Measurements from ENCODE around the gene PGM2L1.
"Not testable (repeated sequence)": the region's sequence is repeated elsewhere in the genome, so short reads cannot be mapped to it uniquely, and the experiment has no call there.

PGM2L1 gene

GRCh38 chr11:74380746-74381439, 17.3 kb downstream of the PGM2L1 start:
- TF ChIP-seq POLR2A (IDR thresholded peaks at IDR 0.05; ENCODE audit: low read depth, low read length): no peak
- no peak for TF ChIP-seq SPI1 (IDR thresholded peaks at IDR 0.05; ENCODE audit: low read depth, low read length)
- TF ChIP-seq POU2F2 (IDR thresholded peaks at IDR 0.05; ENCODE audit: low read depth, low read length): no peak
- TF ChIP-seq POLR2AphosphoS5 (IDR thresholded peaks at IDR 0.05; ENCODE audit: low read depth, low read length): no peak
- no peak for TF ChIP-seq TAF1 (IDR thresholded peaks at IDR 0.05; ENCODE audit: low read depth, low read length)
- no peak for TF ChIP-seq PAX5 (IDR thresholded peaks at IDR 0.05; ENCODE audit: insufficient read depth, low read length, severe bottlenecking)
- DNase-seq (ENCODE audit: insufficient read length, low spot score) (no peak), FAIRE-seq (no peak)

- FAIRE-seq: no peak
- DNase-seq (ENCODE audit: insufficient read length, low spot score): no peak
- TF ChIP-seq POLR2AphosphoS5 (IDR thresholded peaks at IDR 0.05; ENCODE audit: low read depth, low read length) (no peak), PAX5 (IDR thresholded peaks at IDR 0.05; ENCODE audit: insufficient read depth, low read length, severe bottlenecking) (no peak), POLR2A (IDR thresholded peaks at IDR 0.05; ENCODE audit: low read depth, low read length) (no peak), TAF1 (IDR thresholded peaks at IDR 0.05; ENCODE audit: low read depth, low read length) (no peak), SPI1 (IDR thresholded peaks at IDR 0.05; ENCODE audit: low read depth, low read length) (no peak), POU2F2 (IDR thresholded peaks at IDR 0.05; ENCODE audit: low read depth, low read length) (no peak)
These were observed 20.5 kb downstream of the PGM2L1 start for GRCh38 chr11:74377689-74378088.

GRCh38 chr11:74373382-74373781, 24.9 kb downstream of the PGM2L1 start:
- no peak for FAIRE-seq
- DNase-seq (ENCODE audit: insufficient read length, low spot score): no peak
- TF ChIP-seq PAX5 (IDR thresholded peaks at IDR 0.05; ENCODE audit: insufficient read depth, low read length, severe bottlenecking): no peak
- TF ChIP-seq SPI1 (IDR thresholded peaks at IDR 0.05; ENCODE audit: low read depth, low read length): no peak
- TF ChIP-seq POLR2A (IDR thresholded peaks at IDR 0.05; ENCODE audit: low read depth, low read length): no peak
- TF ChIP-seq POLR2AphosphoS5 (IDR thresholded peaks at IDR 0.05; ENCODE audit: low read depth, low read length): no peak
- TF ChIP-seq POU2F2 (IDR thresholded peaks at IDR 0.05; ENCODE audit: low read depth, low read length): no peak
- TF ChIP-seq TAF1 (IDR thresholded peaks at IDR 0.05; ENCODE audit: low read depth, low read length): no peak

GRCh38 chr11:74371269-74372052, 26.8 kb downstream of the PGM2L1 start:
- no peak for FAIRE-seq
- TF ChIP-seq POLR2A (IDR thresholded peaks at IDR 0.05; ENCODE audit: low read depth, low read length): no peak
- TF ChIP-seq POLR2AphosphoS5 (IDR thresholded peaks at IDR 0.05; ENCODE audit: low read depth, low read length): no peak
- no peak for TF ChIP-seq TAF1 (IDR thresholded peaks at IDR 0.05; ENCODE audit: low read depth, low read length)
- no peak for TF ChIP-seq SPI1 (IDR thresholded peaks at IDR 0.05; ENCODE audit: low read depth, low read length)
- TF ChIP-seq POU2F2 (IDR thresholded peaks at IDR 0.05; ENCODE audit: low read depth, low read length): no peak
- no peak for TF ChIP-seq PAX5 (IDR thresholded peaks at IDR 0.05; ENCODE audit: insufficient read depth, low read length, severe bottlenecking)
- DNase-seq (ENCODE audit: insufficient read length, low spot score): no peak

GRCh38 chr11:74370123-74370522, 28.1 kb downstream of the PGM2L1 start:
- TF ChIP-seq POLR2AphosphoS5 (IDR thresholded peaks at IDR 0.05; ENCODE audit: low read depth, low read length) (no peak), SPI1 (IDR thresholded peaks at IDR 0.05; ENCODE audit: low read depth, low read length) (no peak), POLR2A (IDR thresholded peaks at IDR 0.05; ENCODE audit: low read depth, low read length) (no peak), TAF1 (IDR thresholded peaks at IDR 0.05; ENCODE audit: low read depth, low read length) (no peak), PAX5 (IDR thresholded peaks at IDR 0.05; ENCODE audit: insufficient read depth, low read length, severe bottlenecking) (no peak), POU2F2 (IDR thresholded peaks at IDR 0.05; ENCODE audit: low read depth, low read length) (no peak)
- DNase-seq (ENCODE audit: insufficient read length, low spot score): no peak
- no peak for FAIRE-seq

- no peak for TF ChIP-seq POLR2A (IDR thresholded peaks at IDR 0.05; ENCODE audit: low read depth, low read length)
- no peak for TF ChIP-seq POU2F2 (IDR thresholded peaks at IDR 0.05; ENCODE audit: low read depth, low read length)
- no peak for TF ChIP-seq PAX5 (IDR thresholded peaks at IDR 0.05; ENCODE audit: insufficient read depth, low read length, severe bottlenecking)
- TF ChIP-seq TAF1 (IDR thresholded peaks at IDR 0.05; ENCODE audit: low read depth, low read length): no peak
- no peak for TF ChIP-seq POLR2AphosphoS5 (IDR thresholded peaks at IDR 0.05; ENCODE audit: low read depth, low read length)
- no peak for TF ChIP-seq SPI1 (IDR thresholded peaks at IDR 0.05; ENCODE audit: low read depth, low read length)
- DNase-seq (ENCODE audit: insufficient read length, low spot score): no peak
- FAIRE-seq: no peak
These were observed 30.4 kb downstream of the PGM2L1 start for GRCh38 chr11:74367881-74368280.

GRCh38 chr11:74366576-74366975, 31.7 kb downstream of the PGM2L1 start:
- DNase-seq (ENCODE audit: insufficient read length, low spot score): no peak
- TF ChIP-seq SPI1 (IDR thresholded peaks at IDR 0.05; ENCODE audit: low read depth, low read length) (no peak), POLR2AphosphoS5 (IDR thresholded peaks at IDR 0.05; ENCODE audit: low read depth, low read length) (no peak), PAX5 (IDR thresholded peaks at IDR 0.05; ENCODE audit: insufficient read depth, low read length, severe bottlenecking) (no peak), POU2F2 (IDR thresholded peaks at IDR 0.05; ENCODE audit: low read depth, low read length) (no peak), POLR2A (IDR thresholded peaks at IDR 0.05; ENCODE audit: low read depth, low read length) (no peak), TAF1 (IDR thresholded peaks at IDR 0.05; ENCODE audit: low read depth, low read length) (no peak)
- no peak for FAIRE-seq

- DNase-seq (ENCODE audit: insufficient read length, low spot score); FAIRE-seq: not testable (repeated sequence)
These were observed 32.4 kb downstream of the PGM2L1 start for GRCh38 chr11:74365805-74366204.

GRCh38 chr11:74357449-74357848, 40.8 kb downstream of the PGM2L1 start:
- FAIRE-seq (no peak), DNase-seq (ENCODE audit: insufficient read length, low spot score) (no peak)

More at GRCh38 chr11:74357449-74357848, 40.8 kb downstream of the PGM2L1 start:
- TF ChIP-seq SPI1 (IDR thresholded peaks at IDR 0.05; ENCODE audit: low read depth, low read length) (no peak), PAX5 (IDR thresholded peaks at IDR 0.05; ENCODE audit: insufficient read depth, low read length, severe bottlenecking) (no peak), POU2F2 (IDR thresholded peaks at IDR 0.05; ENCODE audit: low read depth, low read length) (no peak), POLR2AphosphoS5 (IDR thresholded peaks at IDR 0.05; ENCODE audit: low read depth, low read length) (no peak), TAF1 (IDR thresholded peaks at IDR 0.05; ENCODE audit: low read depth, low read length) (no peak), POLR2A (IDR thresholded peaks at IDR 0.05; ENCODE audit: low read depth, low read length) (no peak)
